ENCODE measurements around the gene DSG3.

The DSG3 gene, protein sequence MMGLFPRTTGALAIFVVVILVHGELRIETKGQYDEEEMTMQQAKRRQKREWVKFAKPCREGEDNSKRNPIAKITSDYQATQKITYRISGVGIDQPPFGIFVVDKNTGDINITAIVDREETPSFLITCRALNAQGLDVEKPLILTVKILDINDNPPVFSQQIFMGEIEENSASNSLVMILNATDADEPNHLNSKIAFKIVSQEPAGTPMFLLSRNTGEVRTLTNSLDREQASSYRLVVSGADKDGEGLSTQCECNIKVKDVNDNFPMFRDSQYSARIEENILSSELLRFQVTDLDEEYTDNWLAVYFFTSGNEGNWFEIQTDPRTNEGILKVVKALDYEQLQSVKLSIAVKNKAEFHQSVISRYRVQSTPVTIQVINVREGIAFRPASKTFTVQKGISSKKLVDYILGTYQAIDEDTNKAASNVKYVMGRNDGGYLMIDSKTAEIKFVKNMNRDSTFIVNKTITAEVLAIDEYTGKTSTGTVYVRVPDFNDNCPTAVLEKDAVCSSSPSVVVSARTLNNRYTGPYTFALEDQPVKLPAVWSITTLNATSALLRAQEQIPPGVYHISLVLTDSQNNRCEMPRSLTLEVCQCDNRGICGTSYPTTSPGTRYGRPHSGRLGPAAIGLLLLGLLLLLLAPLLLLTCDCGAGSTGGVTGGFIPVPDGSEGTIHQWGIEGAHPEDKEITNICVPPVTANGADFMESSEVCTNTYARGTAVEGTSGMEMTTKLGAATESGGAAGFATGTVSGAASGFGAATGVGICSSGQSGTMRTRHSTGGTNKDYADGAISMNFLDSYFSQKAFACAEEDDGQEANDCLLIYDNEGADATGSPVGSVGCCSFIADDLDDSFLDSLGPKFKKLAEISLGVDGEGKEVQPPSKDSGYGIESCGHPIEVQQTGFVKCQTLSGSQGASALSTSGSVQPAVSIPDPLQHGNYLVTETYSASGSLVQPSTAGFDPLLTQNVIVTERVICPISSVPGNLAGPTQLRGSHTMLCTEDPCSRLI

DNA sequence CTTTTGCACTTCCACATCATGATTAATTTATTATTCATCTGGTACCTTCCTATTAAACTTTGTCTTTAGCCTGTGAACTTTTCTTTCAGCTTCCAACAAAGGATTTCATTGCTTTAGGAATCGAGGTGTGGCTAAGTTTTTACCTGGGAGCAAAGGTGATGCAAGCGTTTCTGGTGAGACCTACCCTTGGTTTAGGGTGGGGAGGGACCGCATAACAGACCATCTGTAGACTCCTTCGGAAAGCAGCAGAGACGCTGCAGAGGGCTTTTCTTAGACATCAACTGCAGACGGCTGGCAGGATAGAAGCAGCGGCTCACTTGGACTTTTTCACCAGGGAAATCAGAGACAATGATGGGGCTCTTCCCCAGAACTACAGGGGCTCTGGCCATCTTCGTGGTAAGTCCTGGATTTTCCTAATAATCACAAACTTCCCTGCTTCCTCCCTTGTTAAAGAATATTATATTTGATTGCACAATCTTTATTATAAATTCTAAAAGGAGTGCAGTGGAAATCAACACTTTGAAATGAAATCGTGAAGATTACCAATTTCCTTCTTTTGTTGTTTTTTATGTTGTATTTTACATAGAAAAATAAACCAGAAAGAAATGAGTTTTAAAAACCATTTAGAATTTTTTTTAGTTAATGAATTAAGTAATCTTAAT, at the start of gene DSG3:
Gene DSG3, plus strand, starts transcription at position 212 of the 662 bp plus-strand sequence. Its CDS starts 137 bp downstream, at position 349.
- DNase-seq (ENCODE audit: low read depth in 3 of 3): no peak

DNA sequence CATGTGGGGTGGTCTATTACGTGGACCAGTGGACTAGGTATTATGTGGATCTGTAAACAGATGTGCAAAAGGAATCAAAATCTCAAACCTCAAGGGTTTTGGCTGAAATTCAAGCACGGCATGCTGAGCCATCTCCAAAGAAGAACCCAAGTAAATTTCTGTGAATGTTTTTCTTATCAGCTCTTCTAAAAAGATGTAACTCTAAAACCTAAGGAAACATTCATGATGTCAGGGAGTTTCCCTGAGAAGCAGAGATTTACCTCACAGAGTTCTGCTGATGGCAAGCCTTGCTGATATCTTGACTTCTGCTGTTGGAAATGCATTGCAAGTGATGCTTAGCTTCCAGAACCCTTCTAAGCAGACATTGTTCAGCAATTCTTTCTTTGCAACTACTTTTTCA, 49.4 kb upstream of the DSG3 start:
- no peak for DNase-seq (ENCODE audit: low read depth in 3 of 3)

DNA sequence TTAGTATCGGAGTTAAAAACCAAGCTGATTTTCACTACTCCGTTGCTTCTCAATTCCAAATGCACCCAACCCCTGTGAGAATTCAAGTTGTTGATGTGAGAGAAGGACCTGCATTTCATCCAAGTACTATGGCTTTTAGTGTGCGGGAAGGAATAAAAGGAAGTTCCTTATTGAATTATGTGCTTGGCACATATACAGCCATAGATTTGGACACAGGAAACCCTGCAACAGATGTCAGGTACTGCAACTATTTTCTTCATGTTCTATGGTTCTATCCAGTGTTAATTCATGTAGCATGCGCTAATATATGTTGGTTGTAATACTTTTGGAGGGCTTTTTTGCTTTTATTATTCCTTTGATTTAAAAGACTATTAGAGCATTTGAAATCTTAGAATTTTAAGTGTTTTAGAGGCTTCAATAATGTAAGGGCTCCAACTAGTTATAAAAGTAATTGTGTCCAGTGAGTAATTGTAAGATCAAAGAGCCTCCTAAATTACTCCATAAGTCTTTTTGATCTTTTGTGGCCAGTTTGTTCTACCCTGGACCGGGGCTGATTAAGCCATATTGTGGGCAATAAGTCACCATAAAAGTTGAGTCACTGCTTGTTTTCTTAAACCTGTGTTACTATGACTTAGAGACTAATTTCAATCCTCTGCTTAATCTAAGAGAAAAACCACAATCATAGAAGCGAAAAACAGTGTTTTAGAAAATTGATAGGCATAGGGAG, 48.1 kb upstream of the DSG3 start:
- no peak for DNase-seq (ENCODE audit: low read depth in 3 of 3)

DNA sequence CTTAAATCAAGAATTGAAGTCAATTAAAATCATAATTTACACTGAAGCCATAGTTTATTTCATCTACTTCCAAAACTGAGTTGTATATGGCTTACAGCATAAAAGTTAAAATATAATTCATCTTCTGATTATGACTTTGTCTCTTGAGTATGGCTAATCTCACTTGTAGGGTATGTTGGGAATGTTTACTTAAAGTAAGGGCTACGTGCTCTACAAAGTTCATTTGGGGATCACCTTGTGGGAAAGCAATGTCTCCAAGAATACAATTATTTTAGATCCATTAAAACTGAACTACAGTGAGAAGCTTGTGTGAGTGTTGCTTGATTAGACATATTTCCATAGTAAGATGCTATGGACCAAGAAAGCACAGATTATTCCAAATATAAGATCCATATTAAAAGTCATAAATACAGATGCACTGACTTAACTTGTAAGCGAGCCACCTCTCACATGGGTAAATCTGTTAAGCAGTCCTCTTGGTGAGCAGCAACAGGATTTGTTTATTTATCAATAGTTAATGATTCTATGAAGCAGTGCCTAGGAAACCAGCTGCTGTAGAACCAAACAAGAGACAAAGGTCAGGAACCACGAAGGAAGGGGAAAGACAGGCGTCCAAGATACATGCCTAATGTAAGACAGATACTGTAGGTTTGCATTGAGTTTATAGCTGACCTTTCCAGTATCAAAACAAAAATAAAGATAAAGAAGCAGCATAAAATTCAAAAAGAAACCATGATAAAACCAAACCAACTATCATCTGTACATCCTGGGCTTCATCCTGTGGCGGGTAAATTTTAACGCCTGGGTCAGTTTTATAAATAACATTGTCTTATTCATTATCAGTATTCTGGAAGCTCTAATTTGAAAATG, 46.1 kb upstream of the DSG3 start:
- DNase-seq (ENCODE audit: low read depth in 3 of 3): no peak

DNA sequence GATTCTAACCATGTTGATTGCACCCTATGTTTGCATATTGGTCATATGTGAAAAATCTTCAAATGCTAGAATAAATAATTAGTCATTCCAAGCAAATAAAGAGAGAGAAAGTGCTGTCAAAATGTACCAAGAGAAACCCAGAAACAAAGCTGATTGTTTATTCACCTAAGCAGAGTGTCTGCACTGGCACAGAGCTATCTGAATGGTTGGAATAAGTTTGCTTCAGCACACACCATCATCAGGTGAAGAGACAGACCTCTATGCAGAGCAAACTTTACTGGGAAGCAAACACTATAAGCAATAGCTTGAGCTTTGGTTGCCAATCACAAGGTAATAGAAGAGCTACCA, 45.5 kb upstream of the DSG3 start:
- no peak for DNase-seq (ENCODE audit: low read depth in 3 of 3)

DNA sequence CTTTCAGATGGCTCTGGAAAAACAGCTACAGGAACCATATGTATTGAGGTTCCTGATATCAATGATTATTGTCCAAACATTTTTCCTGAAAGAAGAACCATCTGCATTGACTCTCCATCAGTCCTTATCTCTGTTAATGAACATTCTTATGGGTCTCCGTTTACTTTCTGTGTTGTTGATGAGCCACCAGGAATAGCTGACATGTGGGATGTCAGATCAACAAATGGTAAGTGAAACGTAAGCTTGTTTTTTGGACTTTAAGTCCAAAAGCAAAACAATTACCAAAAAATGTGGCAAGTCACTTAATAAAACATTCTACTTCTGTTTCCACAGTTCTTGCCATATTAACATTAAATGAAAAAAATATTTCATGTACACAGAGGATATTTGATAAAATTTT, 44.1 kb upstream of the DSG3 start:
- DNase-seq (ENCODE audit: low read depth in 3 of 3): no peak

DNA sequence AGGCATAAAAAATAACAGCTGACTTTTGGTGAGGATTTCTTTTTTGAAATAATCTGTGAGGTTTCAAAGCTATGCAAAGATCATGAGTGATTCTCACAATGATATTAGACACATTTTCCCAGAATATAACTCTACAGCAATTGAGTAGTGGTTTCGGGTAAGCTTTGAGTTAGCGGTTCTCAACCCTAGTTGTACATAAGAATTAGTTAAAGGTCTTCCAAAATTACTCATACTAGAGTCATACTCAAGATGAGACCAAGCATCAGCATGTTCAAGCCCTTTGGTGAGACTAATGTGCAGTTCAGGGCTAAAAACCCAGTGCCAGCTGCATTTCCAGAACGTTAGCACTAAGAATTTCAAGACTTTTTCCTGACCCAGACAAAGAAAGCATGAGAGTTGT, 39.9 kb upstream of the DSG3 start:
- DNase-seq (ENCODE audit: low read depth in 3 of 3): no peak

DNA sequence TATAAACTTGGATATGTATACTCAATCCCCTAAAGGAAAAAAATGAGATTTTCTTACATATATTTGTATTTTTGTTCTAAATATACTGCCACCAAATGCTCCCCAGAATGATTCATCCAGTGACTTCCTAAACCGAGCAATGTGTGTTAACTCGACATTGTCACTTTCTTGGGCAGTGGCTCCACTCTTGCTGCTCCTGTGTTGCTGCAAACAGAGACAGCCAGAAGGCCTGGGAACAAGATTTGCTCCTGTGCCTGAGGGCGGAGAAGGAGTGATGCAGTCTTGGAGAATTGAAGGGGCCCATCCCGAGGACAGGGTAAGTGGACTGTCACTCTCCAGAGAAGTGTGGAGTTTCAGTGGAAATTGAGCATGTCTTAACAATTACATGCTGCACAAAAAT, 38.3 kb upstream of the DSG3 start:
- DNase-seq (ENCODE audit: low read depth in 3 of 3): no peak

DNA sequence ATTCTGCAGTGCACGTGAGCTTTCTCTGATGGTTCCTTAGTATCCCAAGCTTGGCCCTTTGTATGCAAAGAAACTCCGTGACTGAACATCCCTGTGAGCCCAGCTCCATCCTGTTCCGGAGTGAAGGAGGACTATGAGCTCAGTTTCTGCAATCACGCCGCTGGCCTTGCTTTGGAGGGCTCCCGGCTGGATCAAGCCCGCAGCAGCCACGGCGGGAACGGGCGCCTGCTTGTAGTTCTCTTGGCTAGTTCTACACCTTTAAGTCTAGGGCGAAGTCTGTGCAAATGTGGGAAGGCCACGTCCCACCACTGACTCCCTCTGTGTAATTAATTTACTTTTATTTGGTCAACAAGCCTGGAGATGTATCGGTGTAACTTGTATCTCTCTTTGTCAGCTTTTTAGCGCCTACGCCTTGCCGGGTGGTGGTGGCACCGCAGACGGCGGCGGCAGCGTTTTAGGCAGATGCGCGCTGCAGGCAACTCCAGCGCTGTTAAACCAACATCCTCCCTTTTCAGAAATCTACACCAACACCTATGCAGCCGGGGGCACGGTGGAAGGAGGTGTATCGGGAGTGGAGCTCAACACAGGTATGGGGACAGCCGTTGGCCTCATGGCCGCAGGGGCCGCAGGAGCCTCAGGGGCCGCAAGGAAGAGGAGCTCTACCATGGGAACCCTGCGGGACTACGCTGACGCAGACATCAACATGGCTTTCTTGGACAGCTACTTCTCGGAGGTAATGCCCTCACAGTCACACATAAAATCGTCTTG, 36.6 kb upstream of the DSG3 start:
- no peak for DNase-seq (ENCODE audit: low read depth in 3 of 3)

DNA sequence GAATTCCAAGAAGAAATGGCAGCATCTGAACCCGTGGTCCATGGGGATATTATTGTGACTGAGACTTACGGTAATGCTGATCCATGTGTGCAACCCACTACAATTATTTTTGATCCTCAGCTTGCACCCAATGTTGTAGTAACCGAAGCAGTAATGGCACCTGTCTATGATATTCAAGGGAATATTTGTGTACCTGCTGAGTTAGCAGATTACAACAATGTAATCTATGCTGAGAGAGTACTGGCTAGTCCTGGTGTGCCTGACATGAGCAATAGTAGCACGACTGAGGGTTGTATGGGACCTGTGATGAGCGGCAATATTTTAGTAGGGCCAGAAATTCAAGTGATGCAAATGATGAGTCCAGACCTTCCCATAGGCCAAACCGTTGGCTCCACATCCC, 34.4 kb upstream of the DSG3 start:
- no peak for DNase-seq (ENCODE audit: low read depth in 3 of 3)

DNA sequence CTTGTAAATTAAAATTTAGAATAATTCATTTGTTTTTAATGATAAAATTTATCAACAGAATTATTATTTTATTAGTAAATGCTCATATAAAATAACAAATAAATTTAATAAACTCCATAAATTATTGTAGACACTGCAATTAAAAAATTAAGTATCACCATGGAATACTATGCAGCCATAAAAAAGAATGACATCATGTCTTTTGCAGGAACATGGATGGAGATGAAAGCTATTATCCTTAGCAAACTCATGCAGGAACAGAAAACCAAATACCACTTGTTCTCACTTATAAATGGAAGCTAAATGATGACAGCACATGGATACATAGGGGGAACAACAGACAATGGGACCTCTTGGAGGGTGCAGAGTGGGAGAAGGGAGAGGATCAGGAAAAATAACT, 29.7 kb upstream of the DSG3 start:
- no peak for DNase-seq (ENCODE audit: low read depth in 3 of 3)

DNA sequence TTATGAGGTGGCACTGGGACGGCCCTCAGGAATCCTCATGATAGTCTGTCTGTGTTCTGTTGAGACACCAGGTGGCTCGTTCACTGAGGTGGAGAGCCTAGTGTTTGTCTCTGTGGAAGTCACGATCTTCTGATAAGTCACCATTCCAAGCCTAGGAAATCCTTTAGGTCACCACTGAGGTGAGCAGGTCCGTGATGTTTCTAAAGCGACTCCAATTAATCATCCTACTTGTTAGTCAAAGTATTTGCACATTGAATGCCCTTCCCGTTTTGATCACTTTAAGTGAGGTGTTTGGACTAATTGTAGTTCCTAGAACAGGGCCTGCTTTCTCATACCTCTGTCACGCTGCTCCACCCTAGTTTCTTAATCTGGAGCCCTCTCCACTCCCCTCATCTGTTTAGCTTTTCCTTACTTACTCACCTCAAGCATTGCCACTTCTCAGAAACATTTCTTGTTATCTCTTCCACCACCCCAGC, 28.0 kb upstream of the DSG3 start:
- no peak for DNase-seq (ENCODE audit: low read depth in 3 of 3)

DNA sequence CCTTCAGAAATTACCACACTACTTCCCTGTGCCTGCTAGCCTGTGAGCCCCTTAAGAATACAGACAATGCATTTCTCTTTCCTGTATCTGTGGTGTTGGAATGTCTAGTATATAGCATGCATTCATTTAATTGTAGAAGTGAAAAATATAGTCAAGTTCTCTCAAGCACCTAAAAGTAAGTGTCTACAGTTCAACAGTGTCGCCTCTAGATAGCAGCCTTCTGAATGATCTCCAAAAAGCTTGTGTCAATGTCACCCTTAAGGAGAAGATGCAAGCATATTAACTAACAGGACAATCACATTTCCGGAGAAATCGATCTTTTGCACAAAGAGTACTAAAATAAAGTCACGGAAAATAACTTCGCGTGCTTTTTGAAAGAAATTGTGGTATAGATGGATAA, 27.5 kb upstream of the DSG3 start:
- no peak for DNase-seq (ENCODE audit: low read depth in 3 of 3)

DNA sequence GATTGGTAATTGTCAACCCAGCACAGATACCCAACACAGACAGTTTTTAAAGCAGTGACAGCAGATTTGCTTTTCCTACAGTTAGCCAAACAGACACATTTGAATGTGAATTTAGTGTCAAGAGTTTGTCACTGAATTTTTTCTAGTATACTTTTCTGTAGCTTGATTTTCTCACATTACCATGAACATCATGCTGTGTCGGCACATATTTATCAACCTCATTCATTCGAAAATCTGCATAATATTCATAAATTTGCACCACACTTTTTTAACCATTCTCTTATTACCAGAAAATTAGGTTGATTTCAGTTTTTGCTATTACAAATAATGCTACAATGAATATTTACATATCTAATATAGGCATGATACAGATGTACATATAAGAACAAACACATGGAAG, 27.0 kb upstream of the DSG3 start:
- DNase-seq (ENCODE audit: low read depth in 3 of 3): no peak

DNA sequence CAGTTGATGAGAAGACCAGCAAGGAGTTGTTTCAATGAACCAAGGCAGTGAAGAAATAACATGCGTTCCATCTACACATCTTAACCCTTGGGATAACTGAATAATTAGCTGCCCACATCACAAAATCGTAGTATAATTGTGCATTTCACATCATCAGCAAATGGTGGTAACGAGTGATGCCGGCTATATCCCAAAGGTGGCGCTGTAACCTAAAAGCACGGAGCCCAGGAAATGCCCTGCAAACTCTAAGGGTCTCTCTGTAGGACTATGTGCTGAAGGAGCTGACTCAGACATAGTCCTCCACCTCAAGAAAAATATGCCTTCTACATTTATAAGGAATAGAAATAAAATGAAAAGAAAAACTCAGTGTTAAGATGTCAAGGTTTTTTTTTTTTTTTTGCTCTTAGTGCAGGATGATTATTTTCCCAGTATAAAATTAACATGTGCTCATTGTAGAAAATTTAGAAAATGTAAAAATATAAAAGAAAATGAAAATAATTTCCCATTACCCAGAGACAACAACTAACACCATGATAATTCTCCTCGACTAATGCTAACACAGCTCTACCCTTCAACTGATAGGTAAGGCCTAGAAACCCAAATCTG, 23.1 kb upstream of the DSG3 start:
- no peak for DNase-seq (ENCODE audit: low read depth in 3 of 3)

DNA sequence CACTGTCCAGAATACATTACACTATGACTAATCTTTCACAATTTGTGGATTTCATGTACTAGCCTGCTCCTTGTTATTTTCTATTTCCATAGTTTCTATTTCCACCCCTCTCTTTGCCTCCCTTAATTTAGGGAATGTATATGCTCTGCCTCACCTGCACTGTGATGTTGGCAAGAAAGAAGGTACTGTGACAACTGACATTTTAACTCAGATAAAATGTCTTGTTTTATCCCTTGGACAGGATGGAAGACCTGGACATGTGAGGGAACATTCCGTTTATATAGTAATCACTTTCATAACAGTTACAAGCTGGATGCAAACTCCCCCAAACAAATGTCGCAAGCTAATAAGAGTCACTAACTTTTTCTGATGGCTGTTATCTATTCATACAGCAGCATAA, 21.5 kb upstream of the DSG3 start:
- DNase-seq (ENCODE audit: low read depth in 3 of 3): no peak

DNA sequence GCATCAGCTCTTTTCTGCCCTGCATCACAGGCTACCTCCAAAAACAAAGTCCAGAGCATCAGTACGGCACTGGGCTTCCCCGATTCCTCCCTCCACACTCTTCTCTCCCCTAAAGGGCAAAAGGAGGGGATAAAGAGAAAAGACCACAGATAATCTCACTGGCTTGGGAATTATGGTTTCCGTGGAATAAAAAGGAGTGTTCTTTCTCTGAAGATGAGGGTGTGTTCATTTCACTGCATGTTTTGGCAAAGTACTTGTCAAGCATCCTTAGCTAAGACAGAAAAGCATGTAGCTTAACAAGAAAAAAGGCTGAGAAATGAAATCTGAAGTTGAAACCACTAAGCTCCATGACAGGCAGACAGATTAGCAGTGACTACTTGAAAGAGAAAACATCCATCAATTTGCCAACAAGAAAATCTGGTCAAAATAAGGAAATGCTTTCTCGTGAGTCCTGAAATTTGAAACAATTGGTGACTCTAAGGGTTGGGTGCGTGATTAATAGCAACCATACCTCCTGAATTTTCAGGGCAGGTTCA, 20.6 kb upstream of the DSG3 start:
- no peak for DNase-seq (ENCODE audit: low read depth in 3 of 3)

DNA sequence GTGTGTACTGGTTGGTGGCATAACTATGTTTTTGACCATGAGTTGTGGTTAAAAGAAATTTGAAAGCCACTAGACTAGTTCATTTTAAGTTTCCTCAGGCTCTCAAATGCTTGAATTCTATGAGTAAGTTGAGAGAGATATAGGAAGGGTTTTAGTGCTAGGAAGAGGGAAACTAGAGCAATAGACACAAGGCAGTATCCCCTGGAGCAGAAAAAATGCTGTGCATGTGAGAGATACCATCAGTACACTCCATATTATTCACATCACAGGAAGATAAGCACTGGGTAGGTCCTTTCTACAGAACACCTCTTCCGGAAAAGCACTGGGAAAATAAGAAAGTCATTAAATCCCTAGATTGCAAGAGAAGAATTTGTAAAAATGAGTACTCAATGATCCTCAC, 19.3 kb upstream of the DSG3 start:
- no peak for DNase-seq (ENCODE audit: low read depth in 3 of 3)

DNA sequence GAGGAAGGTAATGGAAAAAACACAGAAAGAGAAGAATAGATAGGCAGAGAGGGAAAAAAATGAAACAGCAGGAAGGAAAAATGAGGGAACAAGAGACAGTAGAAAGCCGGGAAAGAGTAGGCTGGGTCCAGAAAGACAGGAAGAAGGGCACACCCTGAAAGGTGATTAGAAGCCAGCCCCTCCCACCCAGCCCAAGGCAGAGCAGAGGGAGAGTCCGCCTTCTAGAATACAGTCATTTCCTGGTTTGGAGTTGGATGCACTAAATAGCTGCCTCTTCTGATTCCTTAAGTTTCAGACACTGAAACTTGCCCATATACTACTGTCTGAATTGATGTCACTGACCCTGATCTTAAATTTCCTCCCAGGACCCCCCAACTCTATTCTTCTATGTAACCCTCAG, 17.9 kb upstream of the DSG3 start:
- no peak for DNase-seq (ENCODE audit: low read depth in 3 of 3)
